ENCODE data around the gene FMO2. TPM values are rescaled to one million over a fixed set of nuclear protein-coding genes. Genes with fewer than 3 reads are reported as not detected.

FMO2 gene
- polyA plus RNA-seq, 1 donor (not counting 4 experiments of a cell fraction or from before 2014, with no cell fraction given): 0.05 TPM

- FAIRE-seq (no peak), DNase-seq (ENCODE audit: low read depth, low spot score) (no peak)
These were observed 44.7 kb upstream of the FMO2 start for GRCh38 chr1:171140401-171140800.

GRCh38 chr1:171140956-171141687 lies 44.0 kb upstream of the FMO2 start:
- no peaks in the 10 kb centered on the region for H3K9me1 ChIP-seq (ENCODE audit: control insufficient read depth, extremely low read depth, insufficient read depth, low read length)
- dilution Hi-C loops (cut with MboI; ENCODE audit: extremely low pct_ligation_motif_present, low sequenced_read_pairs): no loop called here
- no peaks in the 10 kb centered on the region for H3K79me2 ChIP-seq (ENCODE audit: control insufficient read depth, insufficient read depth, low read length)
- H3K4me2 ChIP-seq (ENCODE audit: control insufficient read depth, extremely low read depth, insufficient read depth, low read depth, low read length): no peak overlapping the region
- no peaks in the 10 kb centered on the region for H3K36me3 ChIP-seq (ENCODE audit: control insufficient read depth in 2 of 2, extremely low read depth in 1 of 2, insufficient read depth in 2 of 2, low read length in 2 of 2)
- no peak overlapping the region for H3K9ac ChIP-seq (ENCODE audit: control insufficient read depth, extremely low read depth, insufficient read depth, low read length)
- H3K4me1 ChIP-seq (ENCODE audit: control insufficient read depth, extremely low read depth, insufficient read depth, low read length): no peaks in the 10 kb centered on the region
- H3K9me3 ChIP-seq (ENCODE audit: control insufficient read depth, low read depth, low read length): no peaks in the 10 kb centered on the region
- no peaks in the 10 kb centered on the region for H3K27me3 ChIP-seq (ENCODE audit: control insufficient read depth, extremely low read depth, insufficient read depth, low read length)
- FAIRE-seq (no peak), DNase-seq (ENCODE audit: low read depth, low spot score) (no peak)
- TF ChIP-seq CTCF (optimal IDR thresholded peaks at IDR 0.05 in 1 of 3, IDR thresholded peaks at IDR 0.05 in 1 of 3, conservative IDR thresholded peaks at IDR 0.05 in 1 of 3; ENCODE audit: extremely low read depth in 1 of 3, insufficient read depth in 2 of 3, low read length in 3 of 3) (no peak), EZH2 (IDR thresholded peaks at IDR 0.05; ENCODE audit: low read length) (no peak)
- H3K27ac ChIP-seq (ENCODE audit: control insufficient read depth, insufficient read depth, low read length): no peak overlapping the region
- no peak overlapping the region for H3K4me3 ChIP-seq (ENCODE audit: control insufficient read depth in 2 of 3, extremely low read depth in 1 of 3, insufficient read depth in 2 of 3, low read depth in 1 of 3, low read length in 3 of 3)
- H4K20me1 ChIP-seq (ENCODE audit: control insufficient read depth, extremely low read depth, insufficient read depth, low read length): no peaks in the 10 kb centered on the region
- H2AFZ ChIP-seq (ENCODE audit: control insufficient read depth, low read length): no peak overlapping the region

More at GRCh38 chr1:171140401-171140800, 44.7 kb upstream of the FMO2 start:
- Histone ChIP-seq H3K4me2 (ENCODE audit: control insufficient read depth, extremely low read depth, insufficient read depth, low read depth, low read length) (no peak overlapping the region), H3K9me3 (ENCODE audit: control insufficient read depth, low read depth, low read length) (no peaks in the 10 kb centered on the region), H2AFZ (ENCODE audit: control insufficient read depth, low read length) (no peak overlapping the region), H3K4me1 (ENCODE audit: control insufficient read depth, extremely low read depth, insufficient read depth, low read length) (no peaks in the 10 kb centered on the region), H3K9me1 (ENCODE audit: control insufficient read depth, extremely low read depth, insufficient read depth, low read length) (no peaks in the 10 kb centered on the region), H3K27me3 (ENCODE audit: control insufficient read depth, extremely low read depth, insufficient read depth, low read length) (no peaks in the 10 kb centered on the region), H3K4me3 (ENCODE audit: control insufficient read depth in 2 of 3, extremely low read depth in 1 of 3, insufficient read depth in 2 of 3, low read depth in 1 of 3, low read length in 3 of 3) (no peak overlapping the region), H3K79me2 (ENCODE audit: control insufficient read depth, insufficient read depth, low read length) (no peaks in the 10 kb centered on the region), H4K20me1 (ENCODE audit: control insufficient read depth, extremely low read depth, insufficient read depth, low read length) (no peaks in the 10 kb centered on the region), H3K27ac (ENCODE audit: control insufficient read depth, insufficient read depth, low read length) (no peak overlapping the region), H3K36me3 (ENCODE audit: control insufficient read depth in 2 of 2, extremely low read depth in 1 of 2, insufficient read depth in 2 of 2, low read length in 2 of 2) (no peaks in the 10 kb centered on the region), H3K9ac (ENCODE audit: control insufficient read depth, extremely low read depth, insufficient read depth, low read length) (no peak overlapping the region)
- TF ChIP-seq EZH2 (IDR thresholded peaks at IDR 0.05; ENCODE audit: low read length): no peak
- TF ChIP-seq CTCF (optimal IDR thresholded peaks at IDR 0.05 in 1 of 3, IDR thresholded peaks at IDR 0.05 in 1 of 3, conservative IDR thresholded peaks at IDR 0.05 in 1 of 3; ENCODE audit: extremely low read depth in 1 of 3, insufficient read depth in 2 of 3, low read length in 3 of 3): no peak
- dilution Hi-C loops (cut with MboI; ENCODE audit: extremely low pct_ligation_motif_present, low sequenced_read_pairs): no loop called here
